Ovary (tissue), 3 donors: ENCODE results near the gene RPS6KA5.

Experiments used
- EP300 ChIP-seq: sonication (generic); formaldehyde crosslinking; IDR thresholded peaks from one replicate; pipeline ENCODE4 v1.6.1; 2017; ENCODE audit warnings: antibody characterized with exemption
- POLR2A ChIP-seq: fragments of 450-650 bp; IDR thresholded peaks from one replicate; pipeline ENCODE4 v1.6.1; 2017; ENCODE audit warnings: antibody characterized with exemption, mild to moderate bottlenecking, moderate library complexity
- TF ChIP-seq, protein P1 (sequence below), 3 donors: fragments of 450-650 bp in 2 of 3; fragments of 200-600 bp in 1 of 3; IDR thresholded peaks; one replicate each; pipeline versions ENCODE4 v1.5.1 to v1.8.0; 2016 to 2022; ENCODE audit warnings: antibody characterized with exemption in 3 of 3, mild to moderate bottlenecking in 1 of 3
- donor health status: DM: no; HTN: no; CAD: no.

DNA sequence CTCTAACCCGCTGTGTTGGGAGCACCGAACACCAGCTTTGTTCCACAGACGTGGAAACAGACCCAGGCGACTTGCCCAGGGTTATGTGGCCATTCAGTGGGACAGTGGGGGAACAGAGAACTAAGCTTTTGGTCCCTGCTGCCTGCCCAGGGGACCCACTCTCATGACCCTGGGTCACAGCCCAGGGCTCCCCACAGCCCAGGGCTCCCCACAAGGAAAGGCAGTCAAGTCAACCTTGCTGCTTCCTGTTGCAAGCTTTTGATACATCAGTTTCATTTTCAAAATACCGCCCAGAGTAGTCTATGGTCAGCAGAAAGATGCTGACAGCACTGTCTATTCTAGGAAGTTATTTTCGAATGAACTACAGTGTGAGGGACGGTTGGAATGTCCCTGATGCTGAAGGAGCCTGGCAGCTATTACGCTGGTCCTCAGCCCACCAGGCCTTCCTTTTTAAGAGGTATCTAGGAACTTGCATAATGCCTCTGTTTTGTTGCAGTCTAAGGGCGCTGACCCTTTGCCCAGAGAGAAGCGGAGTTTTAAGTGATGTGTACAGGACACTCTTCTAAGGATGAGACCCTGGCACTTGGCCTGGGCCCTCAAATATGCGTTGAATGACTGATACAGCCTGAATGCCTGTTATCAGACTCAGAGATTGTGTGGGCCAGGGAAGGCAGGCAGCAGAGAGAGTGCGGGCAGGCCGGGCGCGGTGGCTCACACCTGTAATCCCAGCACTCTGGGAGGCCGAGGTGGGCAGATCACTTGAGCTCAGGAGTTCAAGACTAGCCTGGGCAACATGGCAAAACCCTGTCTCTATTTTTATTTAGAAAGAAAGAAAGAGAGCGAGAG is 231.6 kb downstream of the RPS6KA5 start:
- TF ChIP-seq, protein P1, sequence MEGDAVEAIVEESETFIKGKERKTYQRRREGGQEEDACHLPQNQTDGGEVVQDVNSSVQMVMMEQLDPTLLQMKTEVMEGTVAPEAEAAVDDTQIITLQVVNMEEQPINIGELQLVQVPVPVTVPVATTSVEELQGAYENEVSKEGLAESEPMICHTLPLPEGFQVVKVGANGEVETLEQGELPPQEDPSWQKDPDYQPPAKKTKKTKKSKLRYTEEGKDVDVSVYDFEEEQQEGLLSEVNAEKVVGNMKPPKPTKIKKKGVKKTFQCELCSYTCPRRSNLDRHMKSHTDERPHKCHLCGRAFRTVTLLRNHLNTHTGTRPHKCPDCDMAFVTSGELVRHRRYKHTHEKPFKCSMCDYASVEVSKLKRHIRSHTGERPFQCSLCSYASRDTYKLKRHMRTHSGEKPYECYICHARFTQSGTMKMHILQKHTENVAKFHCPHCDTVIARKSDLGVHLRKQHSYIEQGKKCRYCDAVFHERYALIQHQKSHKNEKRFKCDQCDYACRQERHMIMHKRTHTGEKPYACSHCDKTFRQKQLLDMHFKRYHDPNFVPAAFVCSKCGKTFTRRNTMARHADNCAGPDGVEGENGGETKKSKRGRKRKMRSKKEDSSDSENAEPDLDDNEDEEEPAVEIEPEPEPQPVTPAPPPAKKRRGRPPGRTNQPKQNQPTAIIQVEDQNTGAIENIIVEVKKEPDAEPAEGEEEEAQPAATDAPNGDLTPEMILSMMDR (IDR thresholded peaks at IDR 0.05), result no peak
- TF ChIP-seq POLR2A (no peak), EP300 (no peak)
